AG08396 (cell line): Measurements from ENCODE around the gene DCK.
"Not testable (repeated sequence)": the region's sequence is repeated elsewhere in the genome, so short reads cannot be mapped to it uniquely, and the experiment has no call there.

Source experiments
- DNase-seq: peaks from one replicate; pipeline ENCODE4 v3.0.0; 2012; ENCODE audit warnings: low spot score, mixed read lengths

The DCK gene

GRCh38 chr4:71001363-71001762, 7.9 kb downstream of the DCK start:
- DNase-seq: not testable (repeated sequence)

DNA sequence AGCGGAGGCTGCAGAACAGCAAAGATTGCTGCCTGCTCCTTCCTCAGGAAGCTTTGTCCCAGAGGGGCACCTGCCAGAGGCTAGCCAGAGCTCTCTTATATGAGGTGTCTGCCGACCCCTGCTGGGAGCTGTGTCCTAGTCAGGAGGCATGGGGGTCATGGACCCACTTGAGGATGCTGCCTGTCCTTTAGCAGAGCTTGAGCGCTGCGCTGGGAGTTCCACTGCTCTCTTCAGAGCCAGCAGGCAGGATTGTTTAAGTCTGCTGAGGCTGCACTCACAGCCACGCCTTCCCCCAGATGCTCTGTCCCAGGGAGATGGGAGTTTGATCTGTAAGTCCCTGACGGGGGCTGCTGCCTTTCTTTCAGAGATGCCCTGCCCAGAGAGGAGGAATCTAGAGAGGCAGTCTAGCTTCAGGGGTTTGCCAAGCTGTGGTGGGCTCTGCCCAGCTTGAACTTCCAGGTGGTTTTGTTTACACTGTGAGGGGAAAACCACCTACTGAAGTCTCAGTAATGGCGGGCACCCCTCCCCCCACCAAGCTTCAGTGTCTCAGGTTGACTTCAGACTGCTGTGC, 10.9 kb downstream of the DCK start:
- no peak for DNase-seq

DNA sequence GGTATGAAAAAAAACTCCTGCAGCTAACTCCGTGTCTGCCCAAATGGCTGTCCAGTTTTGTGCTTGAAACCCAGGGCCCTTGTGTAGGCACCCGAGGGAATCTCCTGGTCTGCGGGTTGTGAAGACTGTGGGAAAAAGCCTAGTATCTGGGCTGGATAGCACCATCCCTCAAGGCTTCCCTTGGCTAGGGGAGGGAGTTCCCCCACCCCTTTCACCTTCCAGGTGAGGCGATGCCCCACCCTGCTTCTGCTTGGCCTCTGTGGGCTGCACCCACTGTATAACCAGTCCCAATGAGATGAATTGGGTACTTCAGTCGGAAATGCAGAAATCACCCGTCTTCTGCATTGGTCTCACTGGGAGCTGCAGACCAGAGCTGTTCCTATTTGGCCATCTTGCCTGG, 11.6 kb downstream of the DCK start:
- DNase-seq: not testable (repeated sequence)

- DNase-seq: no peak
Measured at GRCh38 chr4:71006203-71006907, 12.9 kb downstream of the DCK start.

- DNase-seq: no peak
Measured at GRCh38 chr4:71008196-71008595, 14.7 kb downstream of the DCK start.

GRCh38 chr4:71009086-71009485, 15.6 kb downstream of the DCK start:
- peak; percentile 48 for DNase-seq

GRCh38 chr4:71009890-71010588, 16.6 kb downstream of the DCK start:
- DNase-seq: peak; percentile 35

DNA sequence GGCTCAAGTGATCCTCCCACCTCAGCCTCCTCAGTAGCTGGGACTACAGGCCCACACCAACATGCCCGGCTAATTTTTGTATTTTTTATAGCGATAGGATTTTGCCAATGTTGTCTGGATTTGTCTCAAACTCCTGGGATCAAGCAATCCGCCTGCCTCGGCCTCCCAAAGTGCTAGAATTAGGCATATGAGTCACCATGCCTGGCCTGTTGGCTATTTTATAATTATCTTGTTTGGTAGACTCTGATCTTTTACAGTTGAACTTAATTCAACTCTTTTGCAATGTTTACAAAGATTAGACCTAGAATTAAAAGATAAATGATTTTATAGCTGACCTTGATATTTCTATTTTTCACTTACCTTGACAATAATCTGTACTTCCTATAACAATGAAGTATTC, 18.0 kb downstream of the DCK start:
- no peak for DNase-seq

GRCh38 chr4:71017391-71017790, 23.9 kb downstream of the DCK start:
- not testable (repeated sequence) for DNase-seq

DNA sequence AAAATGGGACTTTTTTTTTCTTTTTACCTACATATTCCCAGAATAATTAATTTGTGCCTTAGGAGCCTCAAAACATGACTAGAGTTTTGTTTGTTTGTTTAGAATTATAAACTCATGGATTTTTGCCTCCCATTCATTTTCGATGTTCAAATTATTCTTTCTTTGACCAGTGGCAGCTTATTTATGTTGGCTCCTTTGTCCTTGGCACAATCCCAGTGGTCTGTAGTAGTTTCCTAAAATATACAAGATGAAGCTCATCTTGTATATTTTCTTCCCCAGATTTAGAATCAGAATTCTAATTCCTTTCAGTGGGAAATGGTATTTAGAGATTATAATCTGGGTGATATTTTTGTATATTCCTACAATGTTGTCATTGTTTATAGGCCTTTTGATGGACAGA, 27.2 kb downstream of the DCK start:
- no peak for DNase-seq

DNA sequence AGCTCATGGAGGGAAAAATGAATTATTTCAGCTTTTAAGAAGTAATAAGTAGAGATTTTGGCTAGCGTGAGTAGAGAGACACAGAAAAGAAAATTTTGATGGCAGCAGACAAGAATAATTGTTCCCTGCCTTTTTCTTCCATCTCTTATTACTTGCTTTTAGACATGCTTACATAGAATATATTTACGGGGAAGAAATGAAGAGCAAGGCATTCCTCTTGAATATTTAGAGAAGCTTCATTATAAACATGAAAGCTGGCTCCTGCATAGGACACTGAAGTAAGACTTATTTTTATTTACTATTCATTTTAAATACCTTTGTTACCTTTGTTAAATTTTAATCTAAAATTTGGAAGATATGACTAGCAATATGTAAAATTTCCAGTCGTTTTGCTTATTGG, 32.2 kb downstream of the DCK start:
- no peak for DNase-seq

DNA sequence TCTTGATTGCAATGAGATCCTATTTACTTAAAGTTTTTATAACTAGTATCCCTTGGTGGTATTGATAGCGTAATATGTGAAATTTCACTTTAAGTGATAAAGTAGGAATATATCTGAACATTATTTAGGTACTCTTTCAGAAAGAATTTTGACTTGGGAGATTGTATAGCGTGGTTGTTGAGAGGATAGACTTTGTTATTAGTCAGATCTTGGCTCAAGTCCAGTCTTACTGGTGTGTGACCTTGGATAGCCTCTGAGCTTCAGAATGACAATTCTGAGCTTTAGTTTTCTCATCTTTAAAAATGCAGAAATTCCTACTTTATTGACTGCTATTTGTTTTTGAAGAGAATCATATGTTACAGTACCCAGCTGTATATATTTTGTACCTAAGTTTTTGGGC, 32.6 kb downstream of the DCK start:
- peak; percentile 50 for DNase-seq

DNA sequence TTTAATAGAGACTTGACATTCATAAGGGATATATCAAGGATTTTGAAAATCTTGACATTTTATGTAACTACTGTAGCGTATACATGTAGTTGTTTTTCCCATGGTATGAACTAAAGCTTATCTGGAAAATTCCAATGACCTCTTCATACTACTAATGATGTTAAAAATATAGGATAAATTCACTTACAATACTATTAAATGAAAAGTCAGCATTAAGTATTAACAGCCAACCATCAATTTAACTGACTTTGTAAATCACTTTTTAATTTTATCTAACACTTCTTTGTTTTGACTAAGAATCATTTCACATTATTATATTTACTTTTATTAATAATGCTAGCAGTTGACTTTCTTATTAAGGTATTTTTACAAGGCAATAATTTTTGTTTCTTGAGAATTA, 34.2 kb downstream of the DCK start:
- no peak for DNase-seq

- no peak for DNase-seq
Measured at GRCh38 chr4:71029504-71029903, 36.1 kb downstream of the DCK start.

GRCh38 chr4:71032106-71032505, 38.7 kb downstream of the DCK start:
- peak; percentile 21 for DNase-seq

GRCh38 chr4:71045256-71045655, 51.8 kb downstream of the DCK start:
- no peak for DNase-seq

DNA sequence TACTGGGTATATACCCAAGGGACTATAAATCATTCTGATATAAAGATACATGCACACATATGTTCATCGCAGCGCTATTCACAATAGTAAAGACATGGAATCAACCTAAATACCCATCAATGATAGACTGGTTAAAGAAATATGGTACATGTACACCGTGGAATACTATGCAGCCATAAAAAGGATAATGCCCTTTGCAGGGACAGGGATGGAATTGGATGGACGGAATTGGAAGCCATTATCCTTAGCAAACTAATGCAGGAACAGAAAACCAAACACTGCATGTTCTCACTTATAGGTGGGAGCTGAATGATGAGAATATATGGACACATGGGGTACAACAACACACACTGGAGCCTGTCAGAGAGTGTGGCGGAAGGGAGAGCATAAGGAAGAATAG, 55.9 kb downstream of the DCK start:
- DNase-seq: no peak

- DNase-seq: peak; percentile 17
Measured at GRCh38 chr4:71050809-71051208, 57.4 kb downstream of the DCK start.

- no peak for DNase-seq
Measured at GRCh38 chr4:71052034-71052433, 58.6 kb downstream of the DCK start.

- no peak for DNase-seq
Measured at GRCh38 chr4:71052716-71053115, 59.3 kb downstream of the DCK start.

- not testable (repeated sequence) for DNase-seq
Measured at GRCh38 chr4:71053613-71054012, 60.2 kb downstream of the DCK start.

- not testable (repeated sequence) for DNase-seq
Measured at GRCh38 chr4:71059573-71059972, 66.1 kb downstream of the DCK start.

DNA sequence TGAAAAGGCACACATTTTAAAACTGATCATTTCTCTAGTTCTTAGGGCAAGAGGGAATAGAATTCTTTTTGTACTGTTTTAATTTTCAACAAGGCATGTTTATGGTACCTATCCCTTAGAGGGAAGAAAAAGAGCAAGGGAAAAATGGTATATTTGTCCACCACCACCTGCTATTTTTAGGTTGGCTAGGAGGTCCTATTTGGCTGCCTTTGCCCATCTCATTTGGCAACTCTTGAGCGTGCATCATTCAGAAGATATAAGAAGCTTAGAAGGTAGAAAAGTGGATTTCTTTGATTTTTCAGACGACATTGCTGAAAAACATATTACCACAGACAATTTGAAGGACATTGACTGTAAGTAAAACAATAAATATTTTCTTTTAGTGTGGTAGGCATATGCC, 69.0 kb downstream of the DCK start:
- no peak for DNase-seq
